C4-2B (cell line): ENCODE measurements around the gene LMO4.

ENCODE experiments used
- H3K27ac ChIP-seq: fragments of 450-650 bp; 2 replicates; pipeline ENCODE4 v1.5.1; 2017
- CTCF ChIP-seq: fragments of 450-650 bp; conservative IDR thresholded peaks from 2 replicates; pipeline ENCODE4 v1.5.1; 2017; ENCODE audit warnings: mild to moderate bottlenecking
- ZFX ChIP-seq: fragments of 450-650 bp; IDR thresholded peaks from 2 replicates; pipeline ENCODE4 v1.6.1; 2017

Gene LMO4

GRCh38 chr1:87349036-87349435 lies 20.4 kb downstream of the LMO4 start:
- H3K27ac ChIP-seq: no peak overlapping the region
- TF ChIP-seq CTCF (no peak), ZFX (no peak)

GRCh38 chr1:87355894-87356293 lies 27.2 kb downstream of the LMO4 start:
- no peak for TF ChIP-seq CTCF
- TF ChIP-seq ZFX: no peak
- H3K27ac ChIP-seq: no peak overlapping the region

- TF ChIP-seq ZFX (no peak), CTCF (no peak)
- no peak overlapping the region for H3K27ac ChIP-seq
Observed at GRCh38 chr1:87356591-87356990, 27.9 kb downstream of the LMO4 start.

- no peak for TF ChIP-seq ZFX
- no peak for TF ChIP-seq CTCF
Observed at GRCh38 chr1:87358219-87358618, 29.5 kb downstream of the LMO4 start.

GRCh38 chr1:87359586-87359985 lies 30.9 kb downstream of the LMO4 start:
- TF ChIP-seq ZFX (no peak), CTCF (no peak)
- no peak overlapping the region for H3K27ac ChIP-seq

More at GRCh38 chr1:87358219-87358618, 29.5 kb downstream of the LMO4 start:
- no peak overlapping the region for H3K27ac ChIP-seq

- no peak overlapping the region for H3K27ac ChIP-seq
- no peak for TF ChIP-seq ZFX
- no peak for TF ChIP-seq CTCF
Observed at GRCh38 chr1:87362063-87362833, 33.6 kb downstream of the LMO4 start.

GRCh38 chr1:87362834-87363426 lies 34.2 kb downstream of the LMO4 start:
- no peak overlapping the region for H3K27ac ChIP-seq
- TF ChIP-seq CTCF (no peak), ZFX (no peak)
